Ishikawa (cell line): ENCODE data around the gene ZNF385D.

Experiments used
- CREB1 ChIP-seq: IDR thresholded peaks from 2 replicates; pipeline ENCODE4 v1.6.1; 2012; ENCODE audit warnings: low read depth
- EGR1 ChIP-seq: IDR thresholded peaks from 2 replicates; pipeline ENCODE4 v1.6.1; 2012
- EP300 ChIP-seq: IDR thresholded peaks from 2 replicates; pipeline ENCODE4 v1.6.1; 2012; ENCODE audit warnings: borderline replicate concordance
- MAX ChIP-seq: IDR thresholded peaks from 2 replicates; pipeline ENCODE4 v1.6.1; 2012
- RAD21 ChIP-seq: IDR thresholded peaks from 2 replicates; pipeline ENCODE4 v1.6.1; 2012; ENCODE audit warnings: low read depth
- USF1 ChIP-seq: IDR thresholded peaks from 2 replicates; pipeline ENCODE4 v1.6.1; 2012
- YY1 ChIP-seq: IDR thresholded peaks from 2 replicates; pipeline ENCODE4 v1.6.1; 2012; ENCODE audit warnings: low read depth
- ZBTB7A ChIP-seq: IDR thresholded peaks from 2 replicates; pipeline ENCODE4 v1.6.1; 2012; ENCODE audit warnings: low read depth

GRCh38 chr3:21477541-21478288 is 273.3 kb downstream of the ZNF385D start:
- TF ChIP-seq YY1 = no peak
- no peak for TF ChIP-seq EGR1
- TF ChIP-seq EP300 = no peak
- TF ChIP-seq RAD21 = no peak
- no peak for TF ChIP-seq USF1
- no peak for TF ChIP-seq ZBTB7A
- no peak for TF ChIP-seq MAX
- no peak for TF ChIP-seq CREB1
